Measurements from ENCODE around the gene HMCN1.

The HMCN1 gene

GRCh38 chr1:185733818-185734735 is at the start of gene HMCN1:
TSS of gene HMCN1 (plus strand) at chr1:185734391. CDS start at chr1:185734780, 389 bp downstream.
- peak in 1 of 2 experiments; percentile 25 for DNase-seq

GRCh38 chr1:185686821-185687778 is 47.1 kb upstream of the HMCN1 start:
- no peak for DNase-seq

GRCh38 chr1:185690527-185690926 is 43.7 kb upstream of the HMCN1 start:
- DNase-seq = no peak

GRCh38 chr1:185693654-185694053 is 40.5 kb upstream of the HMCN1 start:
- DNase-seq = no peak

GRCh38 chr1:185694081-185694480 is 40.1 kb upstream of the HMCN1 start:
- DNase-seq = no peak

- peak in 1 of 2 experiments; percentile 8 for DNase-seq
These were observed 38.9 kb upstream of the HMCN1 start for GRCh38 chr1:185695299-185695698.

- peak in 1 of 2 experiments; percentile 19 for DNase-seq
These were observed 37.6 kb upstream of the HMCN1 start for GRCh38 chr1:185696422-185697150.

GRCh38 chr1:185699874-185700273 is 34.3 kb upstream of the HMCN1 start:
- DNase-seq = no peak

GRCh38 chr1:185701650-185702049 is 32.5 kb upstream of the HMCN1 start:
- no peak for DNase-seq

- no peak for DNase-seq
These were observed 30.0 kb upstream of the HMCN1 start for GRCh38 chr1:185704181-185704580.

GRCh38 chr1:185716095-185716494 is 18.1 kb upstream of the HMCN1 start:
- no peak for DNase-seq

- DNase-seq = no peak
These were observed 15.2 kb upstream of the HMCN1 start for GRCh38 chr1:185719021-185719420.

GRCh38 chr1:185720633-185721272 is 13.4 kb upstream of the HMCN1 start:
- no peak for DNase-seq

GRCh38 chr1:185721553-185721952 is 12.6 kb upstream of the HMCN1 start:
- DNase-seq = no peak

GRCh38 chr1:185722098-185722497 is 12.1 kb upstream of the HMCN1 start:
- no peak for DNase-seq

- no peak for DNase-seq
These were observed 6.5 kb upstream of the HMCN1 start for GRCh38 chr1:185727726-185728125.

GRCh38 chr1:185731446-185731845 is 2.7 kb upstream of the HMCN1 start:
- no peak for DNase-seq

GRCh38 chr1:185732951-185733350 is 1.2 kb upstream of the HMCN1 start:
- peak in 1 of 2 experiments; percentile 5 for DNase-seq

- no peak for DNase-seq
These were observed 924 bp downstream of the HMCN1 start for GRCh38 chr1:185734929-185735700.

GRCh38 chr1:185735701-185736064 is 1.5 kb downstream of the HMCN1 start:
- DNase-seq = no peak

GRCh38 chr1:185739967-185740366 is 5.8 kb downstream of the HMCN1 start:
- DNase-seq = no peak
